Cerebellar cortex (tissue), 1 donor: Measurements from ENCODE around the gene FKBP9.
"Not testable (repeated sequence)": the region's sequence is repeated elsewhere in the genome, so short reads cannot be mapped to it uniquely, and the experiment has no call there.

Experiments used
- DNase-seq: peaks from one replicate; pipeline ENCODE4 v3.0.0-alpha.2; 2015; ENCODE audit warnings: low spot score

Gene FKBP9

GRCh38 chr7:32952876-32953275 is 4.4 kb upstream of the FKBP9 start:
- no peak for DNase-seq

- no peak for DNase-seq
Observed at GRCh38 chr7:32958046-32959025, 1.1 kb downstream of the FKBP9 start.

- DNase-seq, result not testable (repeated sequence)
Observed at GRCh38 chr7:32963880-32964301, 6.7 kb downstream of the FKBP9 start.

GRCh38 chr7:32964461-32965159 is 7.4 kb downstream of the FKBP9 start:
- not testable (repeated sequence) for DNase-seq

- not testable (repeated sequence) for DNase-seq
Observed at GRCh38 chr7:32966489-32967267, 9.4 kb downstream of the FKBP9 start.

GRCh38 chr7:32967268-32967582 is 10.0 kb downstream of the FKBP9 start:
- not testable (repeated sequence) for DNase-seq

GRCh38 chr7:32971967-32972366 is 14.7 kb downstream of the FKBP9 start:
- not testable (repeated sequence) for DNase-seq

- not testable (repeated sequence) for DNase-seq
Observed at GRCh38 chr7:32977159-32977558, 19.9 kb downstream of the FKBP9 start.

- DNase-seq, result not testable (repeated sequence)
Observed at GRCh38 chr7:32979246-32979645, 22.0 kb downstream of the FKBP9 start.

- not testable (repeated sequence) for DNase-seq
Observed at GRCh38 chr7:32979902-32980301, 22.7 kb downstream of the FKBP9 start.

- DNase-seq, result not testable (repeated sequence)
Observed at GRCh38 chr7:32988148-32988547, 30.9 kb downstream of the FKBP9 start.

- DNase-seq, result not testable (repeated sequence)
Observed at GRCh38 chr7:32991068-32991585, 33.9 kb downstream of the FKBP9 start.

GRCh38 chr7:32991975-32992700 is 34.9 kb downstream of the FKBP9 start:
- DNase-seq, result not testable (repeated sequence)

- DNase-seq, result not testable (repeated sequence)
Observed at GRCh38 chr7:32992750-32993149, 35.5 kb downstream of the FKBP9 start.

GRCh38 chr7:32997956-32998355 is 40.7 kb downstream of the FKBP9 start:
- not testable (repeated sequence) for DNase-seq

- DNase-seq, result not testable (repeated sequence)
Observed at GRCh38 chr7:32998361-32999171, 41.3 kb downstream of the FKBP9 start.

- not testable (repeated sequence) for DNase-seq
Observed at GRCh38 chr7:32999380-32999779, 42.1 kb downstream of the FKBP9 start.

- DNase-seq, result not testable (repeated sequence)
Observed at GRCh38 chr7:33003111-33003510, 45.9 kb downstream of the FKBP9 start.

GRCh38 chr7:33004104-33004616 is 46.9 kb downstream of the FKBP9 start:
- not testable (repeated sequence) for DNase-seq

GRCh38 chr7:33005193-33005592 is 48.0 kb downstream of the FKBP9 start:
- DNase-seq, result not testable (repeated sequence)
